Sigmoid colon (tissue), 7 donors: ENCODE data around the gene HCAR1. TPM values are rescaled to one million over a fixed set of nuclear protein-coding genes. Genes with fewer than 3 reads are reported as not detected.
"Not testable (repeated sequence)": the region's sequence is repeated elsewhere in the genome, so short reads cannot be mapped to it uniquely, and the experiment has no call there.

ENCODE experiments used
- DNase-seq: peaks from one replicate; pipeline ENCODE4 v3.0.0-alpha.2; 2019
- H3K27ac ChIP-seq, 4 donors: fragments of 200-600 bp; sonication (generic); one replicate each; pipeline ENCODE4 v1.5.1; 2016 to 2019; ENCODE audit warnings: mild to moderate bottlenecking in 1 of 4
- H3K27me3 ChIP-seq, 3 donors: fragments of 200-600 bp; sonication (generic); one replicate each; pipeline ENCODE4 v1.5.1; 2019; ENCODE audit warnings: mild to moderate bottlenecking in 1 of 3
- H3K36me3 ChIP-seq, 4 donors: fragments of 200-600 bp; sonication (generic); one replicate each; pipeline ENCODE4 v1.5.1; 2016 to 2019
- H3K4me1 ChIP-seq, 4 donors: fragments of 200-600 bp; sonication (generic); one replicate each; pipeline ENCODE4 v1.5.1; 2017 to 2019
- H3K4me3 ChIP-seq, 4 donors: fragments of 200-600 bp; sonication (generic); one replicate each; pipeline ENCODE4 v1.5.1; 2017 to 2019; ENCODE audit warnings: mild to moderate bottlenecking in 2 of 4, moderate library complexity in 1 of 4
- H3K9me3 ChIP-seq, 4 donors: fragments of 200-600 bp in 3 of 4; sonication (generic) in 3 of 4; one replicate each; pipeline versions ENCODE4 v1.5.1 to v1.6.1; 2013 to 2019
- CTCF ChIP-seq, 4 experiments: fragments of 450-650 bp in 3 of 4; fragments of 200-600 bp in 1 of 4; IDR thresholded peaks; one replicate each; pipeline ENCODE4 v1.5.1; 2016 to 2019; ENCODE audit warnings: antibody characterized with exemption in 4 of 4, mild to moderate bottlenecking in 3 of 4, moderate library complexity in 2 of 4
- EP300 ChIP-seq, 4 donors: sonication (generic); formaldehyde crosslinking; IDR thresholded peaks; one replicate each; pipeline ENCODE4 v1.6.1; 2017; ENCODE audit warnings: antibody characterized with exemption in 4 of 4
- POLR2A ChIP-seq, 2 donors: fragments of 450-650 bp; IDR thresholded peaks; one replicate each; pipeline ENCODE4 v1.6.1; 2016; ENCODE audit warnings: antibody characterized with exemption in 2 of 2, mild to moderate bottlenecking in 2 of 2, moderate library complexity in 2 of 2
- POLR2AphosphoS5 ChIP-seq, 4 donors: sonication (generic); formaldehyde crosslinking; IDR thresholded peaks; one replicate each; pipeline ENCODE4 v1.6.1; 2017; ENCODE audit warnings: antibody characterized with exemption in 4 of 4
- WGBS, 2 donors: extraction: QIAGEN DNeasy Blood & Tissue Kit; methylation state at CpG; one replicate each; pipeline ENCODE4 v1.1.7; 2013; 5-methylcytosine and 5-hydroxymethylcytosine counted together
- intact Hi-C: fragments of 100-400 bp; cut with DNase I; formaldehyde crosslinking; loops from one replicate; pipeline ENCODE4 v1.15.1; 2023
- polyA plus RNA-seq, 3 donors: library from polyadenylated mRNA; stranded (reverse); fragments of 200-250 nt; gene quantifications; one replicate each; pipeline ENCODE4 v1.2.3, GENCODE V29; 2013
- total RNA-seq, 4 donors: library from RNA; depleted of rRNA; stranded (reverse); fragments of >200 nt; gene quantifications; one replicate each; pipeline ENCODE4 v1.1.0, GENCODE V29; 2016
- donor health status: healthy with polysubstance abuse.
- donor health status: Bipolar disorder and iron deficiency.
- donor health status: healthy.

HCAR1 gene
- total and polyA plus RNA-seq, 7 donors, result under 0.01 to 0.12 TPM; not detected in 5

- intact Hi-C loops, result no loop called here
- DNase-seq, result no peak
- TF ChIP-seq EP300 (IDR thresholded peaks at IDR 0.05) (no peak), POLR2AphosphoS5 (IDR thresholded peaks at IDR 0.05) (no peak), POLR2A (IDR thresholded peaks at IDR 0.05) (no peak), CTCF (IDR thresholded peaks at IDR 0.05) (no peak)
- H3K4me1 ChIP-seq, result no peaks in the 10 kb centered on the region
- WGBS, 2 donors, result 50 to 70% methylated on average over 1 of the region's 1 CpG
- no peaks in the 10 kb centered on the region for H3K9me3 ChIP-seq
- no peak overlapping the region for H3K27ac ChIP-seq
- H3K27me3 ChIP-seq, result no peaks in the 10 kb centered on the region
- H3K36me3 ChIP-seq, result no peaks in the 10 kb centered on the region
- no peak overlapping the region for H3K4me3 ChIP-seq
Observed at GRCh38 chr12:122722387-122722786, 8.3 kb downstream of the HCAR1 start.

GRCh38 chr12:122721057-122721545 is 9.5 kb downstream of the HCAR1 start:
- TF ChIP-seq POLR2AphosphoS5 (IDR thresholded peaks at IDR 0.05), result no peak
- TF ChIP-seq EP300 (IDR thresholded peaks at IDR 0.05), result no peak
- no peak for TF ChIP-seq CTCF (IDR thresholded peaks at IDR 0.05)
- TF ChIP-seq POLR2A (IDR thresholded peaks at IDR 0.05), result no peak
- intact Hi-C loops, result no loop called here
- Histone ChIP-seq H3K9me3 (no peaks in the 10 kb centered on the region), H3K36me3 (no peaks in the 10 kb centered on the region), H3K27ac (no peak overlapping the region), H3K4me1 (no peaks in the 10 kb centered on the region), H3K27me3 (no peaks in the 10 kb centered on the region), H3K4me3 (no peak overlapping the region)
- 49 to 68% methylated on average over 11 of the region's 11 CpGs for WGBS, 2 donors
- DNase-seq, result no peak

DNA sequence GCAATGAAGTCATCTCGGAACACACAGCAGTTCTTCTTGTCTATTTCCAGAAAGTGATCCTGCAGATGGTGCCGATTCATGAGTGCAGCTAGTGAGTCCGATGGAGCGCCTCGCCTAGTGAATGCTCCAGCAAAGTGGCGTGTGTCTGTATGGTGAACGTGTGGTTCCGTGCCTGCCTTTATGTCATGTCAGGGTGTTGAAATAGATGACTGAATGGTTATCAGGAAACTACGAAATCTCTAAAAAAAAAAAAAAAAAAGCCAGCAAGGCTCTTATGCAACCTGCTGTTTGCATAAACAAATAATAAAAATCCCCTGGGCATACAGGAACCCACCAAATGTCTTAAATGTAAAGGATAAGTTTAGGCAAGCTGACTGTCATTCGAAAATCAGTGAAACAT is 14.0 kb downstream of the HCAR1 start, which contains the start of gene HCAR3:
TSS of gene HCAR3 (minus strand) at position 154 of the 400 bp plus-strand sequence. CDS start at position 80, 74 bp downstream.
- intact Hi-C loops, H3K4me3 ChIP-seq, H3K27ac ChIP-seq, DNase-seq, H3K27me3 ChIP-seq, H3K4me1 ChIP-seq, H3K36me3 ChIP-seq, H3K9me3 ChIP-seq: not testable (repeated sequence)
- whole genome bisulfite sequencing, 2 donors, result 76 to 85% methylated on average over 10 of the region's 10 CpGs

DNA sequence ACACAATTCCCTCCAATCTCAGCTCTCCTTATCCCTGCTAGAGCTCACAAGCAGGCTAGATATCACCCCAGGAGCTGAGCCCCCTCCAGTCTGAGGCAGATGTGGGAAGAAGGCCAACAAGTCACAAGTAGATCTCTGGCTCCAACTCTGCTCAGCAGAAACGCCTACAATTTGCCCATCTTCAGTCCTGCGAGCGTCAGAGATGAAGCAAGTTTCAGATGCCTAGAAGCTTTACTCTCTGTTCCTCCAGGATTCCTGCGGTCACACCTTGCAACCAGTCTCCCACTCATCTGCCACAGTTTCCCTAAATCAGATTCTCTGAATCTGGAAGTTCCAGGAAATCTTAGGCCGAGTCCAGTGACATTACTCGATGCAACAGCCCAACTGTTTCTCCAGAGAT is 15.4 kb downstream of the HCAR1 start:
- H3K36me3 ChIP-seq, intact Hi-C loops, H3K27ac ChIP-seq, DNase-seq, H3K4me1 ChIP-seq, H3K27me3 ChIP-seq, H3K9me3 ChIP-seq, H3K4me3 ChIP-seq: not testable (repeated sequence)
- WGBS, 2 donors, result 75 to 85% methylated on average over 6 of the region's 6 CpGs

GRCh38 chr12:122713491-122714188 is 17.0 kb downstream of the HCAR1 start:
- intact Hi-C loops, H3K4me3 ChIP-seq, H3K9me3 ChIP-seq, H3K4me1 ChIP-seq, H3K36me3 ChIP-seq, H3K27me3 ChIP-seq, DNase-seq, H3K27ac ChIP-seq: not testable (repeated sequence)
- WGBS, 2 donors, result 78 to 81% methylated on average over 3 of the region's 10 CpGs

GRCh38 chr12:122711266-122711665 is 19.4 kb downstream of the HCAR1 start:
- H3K27ac ChIP-seq, DNase-seq, H3K36me3 ChIP-seq, H3K4me1 ChIP-seq, H3K27me3 ChIP-seq, H3K4me3 ChIP-seq, intact Hi-C loops, H3K9me3 ChIP-seq: not testable (repeated sequence)
- WGBS, 2 donors, result 84 to 86% methylated on average over 1 of the region's 1 CpG

DNA sequence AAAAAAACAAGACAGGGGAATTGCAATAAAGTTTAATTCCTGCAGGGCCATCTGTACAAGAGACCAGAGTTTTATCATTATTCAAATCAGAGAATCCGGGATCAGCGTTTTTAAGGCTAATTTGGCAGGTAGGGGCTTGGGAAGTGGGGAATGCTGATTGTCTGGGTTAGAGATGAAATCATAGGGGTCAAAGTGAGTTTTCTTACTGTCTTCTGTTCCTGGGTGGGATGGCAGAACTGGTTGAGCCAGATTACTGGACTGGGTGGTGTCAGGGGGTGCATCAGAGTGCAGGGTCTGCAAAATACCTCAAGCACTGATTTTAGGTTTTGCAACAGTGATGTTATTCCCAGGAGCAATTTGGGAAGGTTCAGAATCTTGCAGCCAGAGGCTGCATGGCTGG is 20.3 kb downstream of the HCAR1 start:
- H3K4me3 ChIP-seq, H3K27me3 ChIP-seq, DNase-seq, H3K27ac ChIP-seq, intact Hi-C loops, H3K4me1 ChIP-seq, H3K9me3 ChIP-seq, H3K36me3 ChIP-seq: not testable (repeated sequence)
- 44 to 80% methylated on average over 2 of the region's 2 CpGs for WGBS, 2 donors

DNA sequence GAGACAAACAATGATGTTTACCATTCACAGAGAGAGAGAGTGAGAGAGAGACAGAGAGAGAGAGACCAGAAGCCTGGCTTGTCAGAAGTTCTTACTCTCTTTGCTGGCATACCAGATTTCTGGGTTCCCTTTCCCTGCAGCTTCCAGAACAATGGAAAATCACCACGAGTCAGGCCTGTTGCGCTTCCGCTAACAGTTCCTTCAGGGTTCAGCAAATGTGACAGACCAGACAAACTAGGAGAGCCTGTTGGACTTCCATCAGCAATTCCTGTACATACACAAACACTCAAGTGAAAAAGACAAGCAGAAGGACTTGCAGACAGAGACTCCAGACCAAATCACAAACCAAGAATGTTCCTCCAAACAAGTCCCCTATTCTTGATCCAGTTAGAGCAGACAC is 21.4 kb downstream of the HCAR1 start:
- H3K4me1 ChIP-seq, H3K4me3 ChIP-seq, H3K9me3 ChIP-seq, H3K27ac ChIP-seq, H3K27me3 ChIP-seq, H3K36me3 ChIP-seq, intact Hi-C loops, DNase-seq: not testable (repeated sequence)
- WGBS, 2 donors, result no CpG with 5 or more reads among the region's 3 CpGs

DNA sequence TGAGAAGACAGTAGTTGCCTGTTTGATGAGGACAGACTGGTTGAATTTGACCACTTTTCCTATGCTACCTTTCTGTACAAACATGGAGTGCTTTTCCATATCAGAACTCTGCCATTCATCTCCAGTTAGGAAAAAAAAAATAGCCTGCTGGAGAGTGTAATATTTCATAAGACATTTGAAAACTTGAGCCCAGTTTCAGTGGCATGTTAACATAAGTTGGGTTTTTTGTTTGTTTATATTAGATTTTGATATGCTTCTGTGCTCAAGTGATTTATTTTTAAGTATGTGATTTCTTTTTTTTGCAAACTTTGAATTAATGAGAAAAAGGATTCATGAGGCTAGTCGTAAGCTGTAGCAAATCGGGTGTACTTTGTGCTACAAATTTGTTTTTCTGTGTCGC is 26.8 kb downstream of the HCAR1 start:
- H3K27me3 ChIP-seq, intact Hi-C loops, H3K9me3 ChIP-seq, H3K27ac ChIP-seq, H3K4me1 ChIP-seq, DNase-seq, H3K36me3 ChIP-seq, H3K4me3 ChIP-seq: not testable (repeated sequence)
- 85 to 88% methylated on average over 3 of the region's 3 CpGs for WGBS, 2 donors

DNA sequence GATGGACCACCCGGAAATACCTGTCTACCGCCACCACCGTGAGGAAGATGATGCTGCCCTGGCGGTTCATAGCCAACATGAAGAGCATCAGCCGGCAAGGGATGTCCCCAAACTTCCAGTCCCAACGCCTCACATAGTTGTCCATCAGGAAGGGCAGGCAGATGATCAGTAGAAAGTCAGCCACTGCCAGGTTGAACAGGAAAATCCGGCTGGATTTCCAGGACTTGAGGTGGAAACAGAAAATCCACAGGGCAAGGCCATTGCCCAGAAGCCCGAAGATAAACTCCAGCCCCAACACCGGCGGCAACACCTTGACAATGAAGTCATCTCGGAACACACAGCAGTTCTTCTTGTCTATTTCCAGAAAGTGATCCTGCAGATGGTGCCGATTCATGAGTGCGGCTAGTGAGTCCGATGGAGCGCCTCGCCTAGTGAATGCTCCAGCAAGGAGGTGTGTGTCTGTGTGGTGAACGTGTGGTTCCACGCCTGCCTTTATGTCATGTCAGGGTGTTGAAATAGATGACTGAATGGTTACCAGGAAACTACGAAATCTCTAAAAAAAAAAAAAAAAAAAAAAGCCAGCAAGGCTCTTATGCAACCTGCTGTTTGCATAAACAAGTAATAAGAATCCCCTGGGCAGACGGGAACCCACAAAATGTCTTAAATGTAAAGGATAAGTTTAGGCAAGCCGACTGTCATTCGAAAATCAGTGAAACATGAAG is 27.6 kb downstream of the HCAR1 start, which contains the start of gene HCAR2:
TSS of gene HCAR2 (minus strand) at position 468 of the 722 bp plus-strand sequence. CDS start at position 394, 74 bp downstream.
- WGBS, 2 donors, result 86 to 88% methylated on average over 22 of the region's 22 CpGs
- DNase-seq, H3K27ac ChIP-seq, H3K36me3 ChIP-seq, H3K9me3 ChIP-seq, H3K27me3 ChIP-seq, intact Hi-C loops, H3K4me1 ChIP-seq, H3K4me3 ChIP-seq: not testable (repeated sequence)
